NCI-H510A (cell line): ENCODE results near the gene NGB.
A peak's percentile ranks its signal among the peaks of the same experiment; 100 is the strongest.
"Not testable (repeated sequence)": the region's sequence is repeated elsewhere in the genome, so short reads cannot be mapped to it uniquely, and the experiment has no call there.

Experiments used
- DNase-seq: peaks from one replicate; lab custom pipeline; 2025; lab: John Stamatoyannopoulos, UW

The NGB gene

GRCh38 chr14:77271113-77271710 is at the start of gene NGB:
NGB (minus strand) TSS chr14:77271206; CDS start chr14:77270937, 269 bp downstream.
- no peak for DNase-seq

- peak; percentile 87 for DNase-seq
Observed at GRCh38 chr14:77320238-77320935, 49.4 kb upstream of the NGB start, which contains the start of gene POMT2. POMT2 (minus strand) TSS chr14:77320883; CDS start chr14:77320681, 202 bp downstream.

GRCh38 chr14:77319422-77319821 is 48.4 kb upstream of the NGB start:
- no peak for DNase-seq

- not testable (repeated sequence) for DNase-seq
Observed at GRCh38 chr14:77318756-77319155, 47.8 kb upstream of the NGB start.

GRCh38 chr14:77318006-77318553 is 47.1 kb upstream of the NGB start:
- DNase-seq, result no peak

GRCh38 chr14:77316872-77317301 is 45.9 kb upstream of the NGB start:
- DNase-seq, result peak; percentile 36

- no peak for DNase-seq
Observed at GRCh38 chr14:77316195-77316505, 45.1 kb upstream of the NGB start.

- no peak for DNase-seq
Observed at GRCh38 chr14:77314539-77315457, 43.8 kb upstream of the NGB start.

- no peak for DNase-seq
Observed at GRCh38 chr14:77314043-77314442, 43.0 kb upstream of the NGB start.

- no peak for DNase-seq
Observed at GRCh38 chr14:77313371-77313770, 42.4 kb upstream of the NGB start.

GRCh38 chr14:77311217-77311616 is 40.2 kb upstream of the NGB start:
- DNase-seq, result no peak

- no peak for DNase-seq
Observed at GRCh38 chr14:77310026-77310425, 39.0 kb upstream of the NGB start.

GRCh38 chr14:77309131-77309530 is 38.1 kb upstream of the NGB start:
- no peak for DNase-seq

GRCh38 chr14:77306851-77307496 is 36.0 kb upstream of the NGB start:
- DNase-seq, result no peak

- no peak for DNase-seq
Observed at GRCh38 chr14:77306416-77306815, 35.4 kb upstream of the NGB start.

- no peak for DNase-seq
Observed at GRCh38 chr14:77305696-77306095, 34.7 kb upstream of the NGB start.

- DNase-seq, result peak; percentile 19
Observed at GRCh38 chr14:77303417-77304156, 32.6 kb upstream of the NGB start.

- peak; percentile 48 for DNase-seq
Observed at GRCh38 chr14:77302926-77303325, 31.9 kb upstream of the NGB start.

GRCh38 chr14:77301103-77301502 is 30.1 kb upstream of the NGB start:
- DNase-seq, result peak; percentile 26

- no peak for DNase-seq
Observed at GRCh38 chr14:77299771-77300170, 28.8 kb upstream of the NGB start.

- DNase-seq, result no peak
Observed at GRCh38 chr14:77296906-77297305, 25.9 kb upstream of the NGB start.
